A673 (cell line): ENCODE data around the gene TLNRD1. TPM values are rescaled to one million over a fixed set of nuclear protein-coding genes. Genes with fewer than 3 reads are reported as not detected.

Experiments used
- BruUV-seq: library from RNA; stranded (reverse); fragments of 400-500 nt; replicated peaks from 2 replicates; lab custom pipeline; 2021; lab: Mats Ljungman, UMichigan
- CTCF ChIA-PET: fragments of 300-600 bp; sonication (Branson Sonifier 250); formaldehyde crosslinking; loops from one replicate; lab custom pipeline; 2022; ENCODE audit warnings: antibody characterized with exemption; lab: Charles Lee
- POLR2A ChIA-PET: fragments of 300-600 bp; sonication (Branson Sonifier 250); formaldehyde crosslinking; loops from one replicate; lab custom pipeline; 2022; ENCODE audit warnings: antibody characterized with exemption; ENCODE audit not compliant: low non-redundant PET; lab: Charles Lee
- DNase-seq: peaks from one replicate; pipeline ENCODE4 v3.0.0-alpha.2; 2015; ENCODE audit warnings: low spot score
- H3K27ac ChIP-seq: fragments of 200-600 bp; sonication (generic); 2 replicates; pipeline ENCODE4 v1.5.1; 2016; ENCODE audit warnings: mixed run types, low read depth, mild to moderate bottlenecking, mixed read lengths, antibody characterized with exemption, low read length; ENCODE audit not compliant: poor library complexity, severe bottlenecking
- H3K27me3 ChIP-seq: fragments of 200-600 bp; sonication (generic); replicated peaks from 2 replicates; pipeline ENCODE4 v1.6.1; 2017; ENCODE audit warnings: mixed run types, low read depth, mild to moderate bottlenecking, mixed read lengths, antibody characterized with exemption, low read length; ENCODE audit not compliant: insufficient read depth, poor library complexity
- H3K36me3 ChIP-seq: fragments of 200-600 bp; sonication (generic); 2 replicates; pipeline ENCODE4 v1.6.1; 2016; ENCODE audit warnings: mixed run types, mild to moderate bottlenecking, mixed read lengths, antibody characterized with exemption, low read length; ENCODE audit not compliant: insufficient read depth, poor library complexity, severe bottlenecking
- H3K4me1 ChIP-seq: fragments of 200-600 bp; sonication (generic); 2 replicates; pipeline ENCODE4 v1.6.1; 2017; ENCODE audit warnings: mixed run types, mild to moderate bottlenecking, mixed read lengths, antibody characterized with exemption, low read length; ENCODE audit not compliant: insufficient read depth, poor library complexity, severe bottlenecking
- H3K4me3 ChIP-seq: fragments of 200-600 bp; sonication (generic); 2 replicates; pipeline ENCODE4 v1.5.1; 2016; ENCODE audit warnings: low read depth, mixed run types, mild to moderate bottlenecking, mixed read lengths, low read length; ENCODE audit not compliant: poor library complexity, severe bottlenecking
- H3K9me3 ChIP-seq: fragments of 200-600 bp; sonication (generic); 2 replicates; pipeline ENCODE4 v1.6.1; 2016; ENCODE audit warnings: mixed run types, low read depth, mild to moderate bottlenecking, mixed read lengths, antibody characterized with exemption, low read length; ENCODE audit not compliant: poor library complexity, severe bottlenecking
- EZH2 ChIP-seq: fragments of 200-600 bp; sonication (generic); IDR thresholded peaks from 2 replicates; pipeline ENCODE4 v1.6.1; 2017; ENCODE audit warnings: borderline replicate concordance, low read depth, mild to moderate bottlenecking, mixed read lengths, antibody characterized with exemption, low read length; ENCODE audit not compliant: poor library complexity, severe bottlenecking
- intact Hi-C: fragments of 100-400 bp; cut with micrococcal nuclease; formaldehyde crosslinking; loops from one replicate; pipeline ENCODE4 v1.10.0; 2022; ENCODE audit not compliant: unreplicated experiment
- total RNA-seq: library from RNA; stranded (reverse); gene quantifications from 2 replicates; pipeline ENCODE4 v1.2.3, GENCODE V29; 2021
- TF ChIP-seq, protein P1 (sequence below): fragments of 300-800, 200-600 bp; sonication (generic); conservative IDR thresholded peaks from 2 replicates; pipeline ENCODE4 v1.5.1; 2017; ENCODE audit warnings: low read depth, mild to moderate bottlenecking, antibody characterized with exemption, low read length, moderate library complexity, mixed read lengths

Gene TLNRD1
- total RNA-seq, 1 experiment from 2014 or later = 21.8 TPM

DNA sequence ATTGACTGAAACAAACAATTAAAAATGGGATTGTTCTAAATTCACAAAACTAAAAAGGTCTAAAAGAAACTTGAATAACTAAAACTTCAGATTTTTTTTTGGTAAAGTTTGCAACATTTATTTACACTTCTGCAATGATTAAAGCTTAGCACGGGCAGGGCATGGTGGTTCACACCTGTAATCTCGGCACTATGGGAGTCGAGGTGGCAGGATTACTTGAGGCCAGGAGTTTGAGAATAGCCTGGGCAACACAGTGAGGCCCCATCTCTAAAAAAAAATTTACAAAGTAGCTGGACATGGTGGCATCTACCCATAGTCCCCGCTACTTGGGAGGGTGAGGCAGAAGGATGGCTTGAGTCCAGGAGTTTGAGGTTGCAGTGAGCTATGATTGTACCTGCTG is 31.6 kb downstream of the TLNRD1 start:
- TF ChIP-seq, protein P1, sequence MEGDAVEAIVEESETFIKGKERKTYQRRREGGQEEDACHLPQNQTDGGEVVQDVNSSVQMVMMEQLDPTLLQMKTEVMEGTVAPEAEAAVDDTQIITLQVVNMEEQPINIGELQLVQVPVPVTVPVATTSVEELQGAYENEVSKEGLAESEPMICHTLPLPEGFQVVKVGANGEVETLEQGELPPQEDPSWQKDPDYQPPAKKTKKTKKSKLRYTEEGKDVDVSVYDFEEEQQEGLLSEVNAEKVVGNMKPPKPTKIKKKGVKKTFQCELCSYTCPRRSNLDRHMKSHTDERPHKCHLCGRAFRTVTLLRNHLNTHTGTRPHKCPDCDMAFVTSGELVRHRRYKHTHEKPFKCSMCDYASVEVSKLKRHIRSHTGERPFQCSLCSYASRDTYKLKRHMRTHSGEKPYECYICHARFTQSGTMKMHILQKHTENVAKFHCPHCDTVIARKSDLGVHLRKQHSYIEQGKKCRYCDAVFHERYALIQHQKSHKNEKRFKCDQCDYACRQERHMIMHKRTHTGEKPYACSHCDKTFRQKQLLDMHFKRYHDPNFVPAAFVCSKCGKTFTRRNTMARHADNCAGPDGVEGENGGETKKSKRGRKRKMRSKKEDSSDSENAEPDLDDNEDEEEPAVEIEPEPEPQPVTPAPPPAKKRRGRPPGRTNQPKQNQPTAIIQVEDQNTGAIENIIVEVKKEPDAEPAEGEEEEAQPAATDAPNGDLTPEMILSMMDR = no peak
- TF ChIP-seq EZH2 = no peak
- Histone ChIP-seq H3K4me1 (no peaks in the 10 kb centered on the region), H3K9me3 (peaks cover 3% of the 10 kb centered on the region), H3K27ac (no peak overlapping the region), H3K36me3 (no peaks in the 10 kb centered on the region), H3K27me3 (no peaks in the 10 kb centered on the region), H3K4me3 (no peak overlapping the region)
- DNase-seq = no peak
- BruUV-seq = no TSS peak
- CTCF ChIA-PET = no interaction called here
- intact Hi-C loops = no loop called here
- POLR2A ChIA-PET = no interaction called here

- Histone ChIP-seq H3K27me3 (no peaks in the 10 kb centered on the region), H3K9me3 (peaks cover 3% of the 10 kb centered on the region), H3K4me3 (no peak overlapping the region), H3K4me1 (no peaks in the 10 kb centered on the region), H3K27ac (no peak overlapping the region), H3K36me3 (no peaks in the 10 kb centered on the region)
- no peak for DNase-seq
- intact Hi-C loops = no loop called here
- CTCF ChIA-PET = no interaction called here
- POLR2A ChIA-PET = no interaction called here
- BruUV-seq = no TSS peak
- TF ChIP-seq, protein P1 = no peak
- TF ChIP-seq EZH2 = no peak
These were observed 32.1 kb downstream of the TLNRD1 start for GRCh38 chr15:81032818-81033217.

- Histone ChIP-seq H3K9me3 (peaks cover 3% of the 10 kb centered on the region), H3K27ac (no peak overlapping the region), H3K4me1 (no peaks in the 10 kb centered on the region), H3K27me3 (no peaks in the 10 kb centered on the region), H3K4me3 (no peak overlapping the region), H3K36me3 (no peaks in the 10 kb centered on the region)
- TF ChIP-seq EZH2 = no peak
- TF ChIP-seq, protein P1 = no peak
- BruUV-seq = no TSS peak
- no peak for DNase-seq
- intact Hi-C loops = no loop called here
- ChIA-PET POLR2A (no interaction called here), CTCF (no interaction called here)
These were observed 32.8 kb downstream of the TLNRD1 start for GRCh38 chr15:81033508-81033907.
